Suprapubic skin (tissue), 4 donors: ENCODE data around the gene GRPEL1. TPM values are rescaled to one million over a fixed set of nuclear protein-coding genes. Genes with fewer than 3 reads are reported as not detected.

Source experiments
- DNase-seq, 2 donors: peaks; one replicate each; pipeline ENCODE4 v3.0.0-alpha.2; 2019; ENCODE audit warnings: low spot score in 2 of 2
- H3K27ac ChIP-seq: fragments of 200-600 bp; sonication (generic); one replicate; pipeline ENCODE4 v1.5.1; 2019
- H3K27me3 ChIP-seq: fragments of 200-600 bp; sonication (generic); one replicate; pipeline ENCODE4 v1.5.1; 2019
- H3K36me3 ChIP-seq: fragments of 200-600 bp; sonication (generic); one replicate; pipeline ENCODE4 v1.5.1; 2019
- H3K4me1 ChIP-seq: fragments of 200-600 bp; sonication (generic); one replicate; pipeline ENCODE4 v1.5.1; 2019
- H3K4me3 ChIP-seq: fragments of 200-600 bp; sonication (generic); one replicate; pipeline ENCODE4 v1.5.1; 2019; ENCODE audit warnings: mild to moderate bottlenecking
- H3K9me3 ChIP-seq: fragments of 200-600 bp; sonication (generic); one replicate; pipeline ENCODE4 v1.5.1; 2019
- EP300 ChIP-seq: sonication (generic); formaldehyde crosslinking; IDR thresholded peaks from one replicate; pipeline ENCODE4 v1.6.1; 2017; ENCODE audit warnings: antibody characterized with exemption
- POLR2A ChIP-seq, 2 donors: fragments of 450-650 bp; IDR thresholded peaks; one replicate each; pipeline ENCODE4 v1.6.1; 2017; ENCODE audit warnings: antibody characterized with exemption in 2 of 2, mild to moderate bottlenecking in 2 of 2, moderate library complexity in 2 of 2
- POLR2AphosphoS5 ChIP-seq, 3 donors: sonication (generic); formaldehyde crosslinking; IDR thresholded peaks; one replicate each; pipeline ENCODE4 v1.6.1; 2017; ENCODE audit warnings: antibody characterized with exemption in 3 of 3
- WGBS: methylation state at CpG from one replicate; pipeline ENCODE4 v1.1.5; 2018; 5-methylcytosine and 5-hydroxymethylcytosine counted together
- total RNA-seq, 4 donors: library from RNA; depleted of rRNA; stranded (reverse); fragments of >200 nt; gene quantifications; one replicate each; pipeline ENCODE4 v1.1.0, GENCODE V29; 2016
- TF ChIP-seq, protein P1 (sequence below), 2 donors: fragments of 200-600 bp in 1 of 2; fragments of 450-650 bp in 1 of 2; sonication (generic) in 1 of 2; IDR thresholded peaks; one replicate each; pipeline ENCODE4 v1.5.1; 2016 to 2019; ENCODE audit warnings: antibody characterized with exemption in 2 of 2, mild to moderate bottlenecking in 1 of 2, moderate library complexity in 1 of 2

Gene GRPEL1
- total RNA-seq, 4 donors from 2014 or later = 18.2 to 32.4 (median 25.3) TPM

DNA sequence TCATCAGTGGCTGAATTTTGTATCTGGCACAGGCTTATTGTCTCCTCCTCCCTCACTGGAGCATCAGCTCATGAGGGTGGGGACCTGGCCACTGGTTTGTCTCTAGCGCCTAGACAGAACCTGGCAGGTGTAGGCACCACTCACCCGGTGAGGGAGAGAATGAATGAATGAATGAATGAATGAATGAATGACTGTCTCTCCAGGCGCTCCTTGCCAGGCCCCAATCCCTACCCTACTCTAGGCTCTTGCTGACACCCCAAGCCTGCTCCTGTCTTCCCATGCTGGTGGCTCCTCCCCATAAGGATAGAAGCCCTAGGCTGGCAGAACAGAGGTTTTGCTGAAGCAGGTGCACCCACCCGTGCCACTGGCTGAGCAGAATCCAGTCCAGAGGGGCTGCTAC, 41.3 kb upstream of the GRPEL1 start:
- no peaks in the 10 kb centered on the region for H3K4me1 ChIP-seq
- no peaks in the 10 kb centered on the region for H3K36me3 ChIP-seq
- H3K27me3 ChIP-seq = no peaks in the 10 kb centered on the region
- no peaks in the 10 kb centered on the region for H3K9me3 ChIP-seq
- no peak overlapping the region for H3K27ac ChIP-seq
- no peak for DNase-seq
- TF ChIP-seq POLR2A (IDR thresholded peaks at IDR 0.05) = no peak
- TF ChIP-seq EP300 = no peak
- TF ChIP-seq, protein P1, sequence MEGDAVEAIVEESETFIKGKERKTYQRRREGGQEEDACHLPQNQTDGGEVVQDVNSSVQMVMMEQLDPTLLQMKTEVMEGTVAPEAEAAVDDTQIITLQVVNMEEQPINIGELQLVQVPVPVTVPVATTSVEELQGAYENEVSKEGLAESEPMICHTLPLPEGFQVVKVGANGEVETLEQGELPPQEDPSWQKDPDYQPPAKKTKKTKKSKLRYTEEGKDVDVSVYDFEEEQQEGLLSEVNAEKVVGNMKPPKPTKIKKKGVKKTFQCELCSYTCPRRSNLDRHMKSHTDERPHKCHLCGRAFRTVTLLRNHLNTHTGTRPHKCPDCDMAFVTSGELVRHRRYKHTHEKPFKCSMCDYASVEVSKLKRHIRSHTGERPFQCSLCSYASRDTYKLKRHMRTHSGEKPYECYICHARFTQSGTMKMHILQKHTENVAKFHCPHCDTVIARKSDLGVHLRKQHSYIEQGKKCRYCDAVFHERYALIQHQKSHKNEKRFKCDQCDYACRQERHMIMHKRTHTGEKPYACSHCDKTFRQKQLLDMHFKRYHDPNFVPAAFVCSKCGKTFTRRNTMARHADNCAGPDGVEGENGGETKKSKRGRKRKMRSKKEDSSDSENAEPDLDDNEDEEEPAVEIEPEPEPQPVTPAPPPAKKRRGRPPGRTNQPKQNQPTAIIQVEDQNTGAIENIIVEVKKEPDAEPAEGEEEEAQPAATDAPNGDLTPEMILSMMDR (IDR thresholded peaks at IDR 0.05) = no peak
- no peak for TF ChIP-seq POLR2AphosphoS5 (IDR thresholded peaks at IDR 0.05)
- H3K4me3 ChIP-seq = no peak overlapping the region
- 95% methylated on average over 4 of the region's 4 CpGs for WGBS

DNA sequence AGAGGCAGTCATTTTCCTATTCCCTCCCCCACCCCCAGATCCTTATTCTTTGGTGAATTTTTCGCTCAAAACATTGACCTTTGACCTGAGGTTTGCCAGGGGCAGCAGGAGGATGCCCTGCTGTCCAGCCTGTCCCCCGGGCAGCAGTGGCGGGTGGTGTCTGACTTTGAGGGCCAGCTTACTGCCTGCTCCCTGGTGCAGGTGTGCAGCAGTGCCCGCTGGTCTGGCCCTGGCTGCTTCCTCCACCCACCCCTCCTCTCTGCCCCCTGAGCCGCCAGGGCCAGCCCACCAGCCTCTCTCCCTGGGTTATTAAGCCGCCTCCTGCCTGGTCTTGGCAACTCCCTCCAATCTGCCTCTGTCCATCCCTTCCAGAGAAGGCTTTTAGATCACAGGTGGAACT, 40.8 kb upstream of the GRPEL1 start:
- 88% methylated on average over 6 of the region's 6 CpGs for WGBS
- Histone ChIP-seq H3K4me3 (no peak overlapping the region), H3K36me3 (no peaks in the 10 kb centered on the region), H3K4me1 (peaks cover under 1% of the 10 kb centered on the region), H3K27me3 (no peaks in the 10 kb centered on the region), H3K9me3 (no peaks in the 10 kb centered on the region), H3K27ac (no peak overlapping the region)
- DNase-seq = no peak
- TF ChIP-seq POLR2AphosphoS5 (IDR thresholded peaks at IDR 0.05) (no peak), POLR2A (IDR thresholded peaks at IDR 0.05) (no peak), EP300 (no peak)
- TF ChIP-seq, protein P1 (IDR thresholded peaks at IDR 0.05) = no peak

DNA sequence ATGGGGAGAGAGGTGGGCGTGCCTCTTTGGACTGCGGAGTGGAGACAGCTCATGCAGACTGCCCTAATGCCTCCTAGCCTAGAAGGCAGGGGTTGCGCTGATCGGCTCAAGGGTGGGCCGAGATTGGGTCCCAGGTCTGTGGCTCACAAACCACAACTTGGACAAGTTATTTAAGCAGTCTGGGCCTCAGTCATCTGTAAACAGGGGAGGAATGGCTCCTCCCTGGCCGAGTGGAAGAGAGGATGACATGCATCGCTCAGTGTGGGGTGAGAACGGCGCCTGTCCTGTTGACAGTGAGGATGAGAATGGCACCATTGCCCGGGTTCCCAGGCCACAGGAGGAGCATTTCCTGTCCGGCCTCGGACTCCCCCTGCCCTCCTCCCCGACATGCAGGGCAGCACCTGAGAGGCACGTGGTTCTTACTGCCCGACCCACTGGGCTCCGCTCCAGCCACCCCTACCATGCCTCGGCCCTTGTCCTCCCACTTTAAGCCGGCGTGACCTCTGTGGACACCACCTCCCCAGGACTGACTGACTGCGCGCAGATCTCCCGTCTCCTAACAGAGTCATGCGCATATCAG, 40.3 kb upstream of the GRPEL1 start:
- Histone ChIP-seq H3K4me1 (peaks cover 4% of the 10 kb centered on the region), H3K36me3 (no peaks in the 10 kb centered on the region), H3K4me3 (no peak overlapping the region), H3K27ac (no peak overlapping the region), H3K27me3 (no peaks in the 10 kb centered on the region), H3K9me3 (no peaks in the 10 kb centered on the region)
- no peak for TF ChIP-seq POLR2AphosphoS5 (IDR thresholded peaks at IDR 0.05)
- TF ChIP-seq, protein P1 (IDR thresholded peaks at IDR 0.05) = no peak
- no peak for DNase-seq
- WGBS = 93% methylated on average over 19 of the region's 23 CpGs

DNA sequence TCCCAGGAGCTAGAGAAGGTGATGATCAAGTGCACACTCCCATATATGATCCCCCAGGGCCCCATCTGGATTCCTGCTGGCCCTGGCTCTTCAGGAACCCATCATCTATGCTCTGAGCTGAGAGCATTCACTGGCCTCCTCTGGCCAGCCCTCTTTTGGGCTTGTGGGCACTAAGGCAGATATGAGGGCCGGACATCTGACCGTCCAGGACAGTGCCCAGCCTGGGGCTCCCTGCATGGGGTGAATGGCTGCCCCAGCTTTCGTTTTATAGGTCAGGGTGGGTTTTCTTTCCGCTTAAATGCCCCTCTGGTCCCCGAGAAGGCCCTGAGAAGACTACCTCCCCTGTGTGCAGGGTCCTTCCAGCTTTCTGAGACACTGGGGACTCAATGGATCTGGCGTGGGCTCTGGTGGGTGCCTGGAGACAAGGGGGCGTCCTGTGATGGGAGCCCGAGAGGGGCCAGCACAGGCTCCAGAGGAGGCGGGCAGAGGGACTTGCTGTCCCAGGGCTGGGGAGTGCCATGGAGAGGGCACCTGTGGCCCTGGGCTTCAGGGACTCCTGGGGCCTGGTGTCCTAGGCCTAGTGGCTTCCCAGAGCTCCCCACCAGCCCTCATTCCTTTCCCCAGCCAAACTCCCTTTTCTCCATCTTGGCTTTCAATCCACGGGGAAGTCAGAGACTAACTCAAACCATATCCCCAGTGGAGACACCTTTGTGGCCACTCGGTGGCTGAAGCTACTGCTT, 39.5 kb upstream of the GRPEL1 start:
- TF ChIP-seq, protein P1 (IDR thresholded peaks at IDR 0.05) = no peak
- TF ChIP-seq EP300 = no peak
- no peak for TF ChIP-seq POLR2AphosphoS5 (IDR thresholded peaks at IDR 0.05)
- TF ChIP-seq POLR2A (IDR thresholded peaks at IDR 0.05) = no peak
- 81% methylated on average over 11 of the region's 11 CpGs for WGBS
- H3K4me3 ChIP-seq = no peak overlapping the region

DNA sequence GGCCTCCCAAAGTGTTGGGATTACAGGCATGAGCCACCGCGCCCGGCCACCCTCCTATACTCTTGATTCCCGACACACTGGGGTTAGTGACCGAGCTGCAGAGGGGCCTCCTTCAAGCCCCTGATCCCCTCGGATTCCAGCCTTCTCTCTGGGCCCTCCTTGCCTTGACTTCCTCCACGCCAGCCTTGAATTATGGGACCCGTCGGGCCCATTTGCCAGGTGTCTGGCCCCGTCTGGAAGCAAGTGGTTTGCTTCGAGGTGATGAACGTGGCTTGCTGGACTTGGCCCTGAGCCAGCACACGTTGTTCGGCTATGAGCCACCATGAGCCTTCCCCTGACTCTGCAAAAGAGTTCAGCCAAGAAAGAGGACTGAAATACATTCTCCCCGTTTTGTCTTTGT, 37.4 kb upstream of the GRPEL1 start:
- Histone ChIP-seq H3K9me3 (no peaks in the 10 kb centered on the region), H3K4me1 (peaks cover 20% of the 10 kb centered on the region), H3K27ac (no peak overlapping the region), H3K27me3 (no peaks in the 10 kb centered on the region), H3K4me3 (no peak overlapping the region), H3K36me3 (no peaks in the 10 kb centered on the region)
- no peak for DNase-seq
- WGBS = 58% methylated on average over 15 of the region's 15 CpGs
- TF ChIP-seq, protein P1 (IDR thresholded peaks at IDR 0.05) = no peak
- no peak for TF ChIP-seq EP300
- TF ChIP-seq POLR2A (IDR thresholded peaks at IDR 0.05) = no peak
- no peak for TF ChIP-seq POLR2AphosphoS5 (IDR thresholded peaks at IDR 0.05)

More for the DNA sequence above, 39.5 kb upstream of the GRPEL1 start:
- Histone ChIP-seq H3K27me3 (no peaks in the 10 kb centered on the region), H3K9me3 (no peaks in the 10 kb centered on the region), H3K27ac (no peak overlapping the region), H3K4me1 (peaks cover 11% of the 10 kb centered on the region), H3K36me3 (no peaks in the 10 kb centered on the region)
- DNase-seq = no peak
